Ectodermal cell (in vitro differentiated cells): Measurements from ENCODE around the gene COX4I2.
"Not testable (repeated sequence)": the region's sequence is repeated elsewhere in the genome, so short reads cannot be mapped to it uniquely, and the experiment has no call there.

ENCODE experiments used
- H3K27ac ChIP-seq: 2 replicates; pipeline ENCODE4 v1.7.0; 2013; ENCODE audit warnings: mild to moderate bottlenecking, low read depth, low read length; ENCODE audit not compliant: insufficient read depth, poor library complexity, severe bottlenecking
- H3K27me3 ChIP-seq: 2 replicates; pipeline ENCODE4 v1.7.0; 2013; ENCODE audit warnings: mild to moderate bottlenecking, low read length; ENCODE audit not compliant: insufficient read depth, control insufficient read depth, poor library complexity, severe bottlenecking
- H3K36me3 ChIP-seq: one replicate; pipeline ENCODE4 v1.7.0; 2013; ENCODE audit warnings: low read length; ENCODE audit not compliant: control insufficient read depth, insufficient read depth
- H3K4me1 ChIP-seq: one replicate; pipeline ENCODE4 v1.7.0; 2013; ENCODE audit warnings: low read length; ENCODE audit not compliant: control insufficient read depth, insufficient read depth
- H3K4me3 ChIP-seq: 2 replicates; pipeline ENCODE4 v1.7.0; 2013; ENCODE audit warnings: low read depth, low read length, control low read depth; ENCODE audit not compliant: insufficient read depth
- H3K9me3 ChIP-seq: 2 replicates; pipeline ENCODE4 v1.7.0; 2013; ENCODE audit warnings: mild to moderate bottlenecking, low read length, moderate library complexity; ENCODE audit not compliant: control insufficient read depth
- WGBS, 2 experiments: methylation state at CpG; one replicate each; pipeline ENCODE4 v1.1.7; 2013; ENCODE audit warnings: missing lambda C conversion rate in 2 of 2; 5-methylcytosine and 5-hydroxymethylcytosine counted together

Gene COX4I2

DNA sequence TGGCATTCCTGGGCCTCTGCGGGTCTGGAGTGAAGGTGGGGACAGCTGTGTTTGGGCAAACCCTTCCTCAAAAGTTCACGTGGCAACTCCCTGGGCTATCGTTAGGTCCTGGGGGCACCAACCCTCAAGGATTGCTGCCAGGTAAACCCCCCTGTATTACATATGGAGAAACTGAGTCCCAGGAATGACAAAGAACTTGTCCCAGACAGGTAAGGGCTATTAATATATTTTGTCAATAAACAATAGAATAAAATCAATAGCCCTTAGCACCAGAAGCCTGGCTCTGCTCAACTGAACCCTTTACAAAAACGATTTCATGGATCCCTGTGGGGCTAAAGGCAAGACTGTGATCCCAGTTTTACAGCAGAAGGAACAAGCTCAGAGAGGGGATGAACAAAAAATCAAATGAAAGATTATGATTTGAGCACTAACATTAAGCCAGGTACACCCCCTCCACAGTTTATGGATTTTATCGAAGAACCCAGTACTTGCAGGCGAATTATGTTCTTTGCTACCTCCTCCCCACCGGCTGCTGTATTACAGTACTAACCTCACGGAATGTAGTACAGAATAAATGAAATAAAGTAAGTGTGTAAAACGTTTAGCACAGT lies 30.0 kb upstream of the COX4I2 start:
- peak overlapping the region; percentile 29 for H3K27ac ChIP-seq
- WGBS, 2 experiments, result 65 to 74% methylated on average over 9 of the region's 9 CpGs
- no peaks in the 10 kb centered on the region for H3K9me3 ChIP-seq
- peak overlapping the region; percentile 81 for H3K4me3 ChIP-seq
- peaks cover 39% of the 10 kb centered on the region for H3K27me3 ChIP-seq
- H3K36me3 ChIP-seq, result no peaks in the 10 kb centered on the region
- H3K4me1 ChIP-seq, result peaks cover 21% of the 10 kb centered on the region

- peaks cover 39% of the 10 kb centered on the region for H3K27me3 ChIP-seq
- H3K4me1 ChIP-seq, result peaks cover 19% of the 10 kb centered on the region
- peak overlapping the region; percentile 81 for H3K4me3 ChIP-seq
- no peak overlapping the region for H3K27ac ChIP-seq
- H3K9me3 ChIP-seq, result no peaks in the 10 kb centered on the region
- H3K36me3 ChIP-seq, result no peaks in the 10 kb centered on the region
- WGBS, 2 experiments, result 15 to 17% methylated on average over 45 of the region's 45 CpGs
Measured at GRCh38 chr20:31608251-31608945, 29.3 kb upstream of the COX4I2 start.

DNA sequence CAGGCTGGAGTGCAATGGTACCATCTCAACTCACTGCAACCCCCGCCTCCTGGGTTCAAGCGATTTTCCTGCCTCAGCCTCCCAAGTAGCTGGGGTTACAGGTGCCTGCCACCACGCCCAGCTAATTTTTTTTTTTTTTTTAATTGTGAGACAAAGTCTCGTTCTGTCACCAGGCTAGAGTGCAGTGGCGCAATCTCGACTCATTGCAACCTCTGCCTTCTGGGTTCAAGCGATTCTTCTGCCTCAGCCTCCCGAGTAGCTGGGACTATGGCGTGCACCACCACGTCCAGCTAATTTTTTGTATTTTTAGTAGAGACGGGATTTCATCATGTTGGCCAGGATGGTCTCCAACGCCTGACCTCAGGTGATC lies 25.5 kb upstream of the COX4I2 start:
- H3K27me3 ChIP-seq, result peaks cover 19% of the 10 kb centered on the region
- H3K27ac ChIP-seq, H3K4me3 ChIP-seq, H3K36me3 ChIP-seq, H3K9me3 ChIP-seq: not testable (repeated sequence)
- peaks cover 13% of the 10 kb centered on the region for H3K4me1 ChIP-seq
- WGBS, 2 experiments, result 88 to 93% methylated on average over 12 of the region's 12 CpGs

- Histone ChIP-seq H3K9me3 (no peaks in the 10 kb centered on the region), H3K36me3 (no peaks in the 10 kb centered on the region), H3K4me3 (no peak overlapping the region), H3K27ac (no peak overlapping the region), H3K4me1 (no peaks in the 10 kb centered on the region), H3K27me3 (no peaks in the 10 kb centered on the region)
- 91 to 97% methylated on average over 8 of the region's 8 CpGs for WGBS, 2 experiments
Measured at GRCh38 chr20:31615416-31615815, 22.3 kb upstream of the COX4I2 start.

DNA sequence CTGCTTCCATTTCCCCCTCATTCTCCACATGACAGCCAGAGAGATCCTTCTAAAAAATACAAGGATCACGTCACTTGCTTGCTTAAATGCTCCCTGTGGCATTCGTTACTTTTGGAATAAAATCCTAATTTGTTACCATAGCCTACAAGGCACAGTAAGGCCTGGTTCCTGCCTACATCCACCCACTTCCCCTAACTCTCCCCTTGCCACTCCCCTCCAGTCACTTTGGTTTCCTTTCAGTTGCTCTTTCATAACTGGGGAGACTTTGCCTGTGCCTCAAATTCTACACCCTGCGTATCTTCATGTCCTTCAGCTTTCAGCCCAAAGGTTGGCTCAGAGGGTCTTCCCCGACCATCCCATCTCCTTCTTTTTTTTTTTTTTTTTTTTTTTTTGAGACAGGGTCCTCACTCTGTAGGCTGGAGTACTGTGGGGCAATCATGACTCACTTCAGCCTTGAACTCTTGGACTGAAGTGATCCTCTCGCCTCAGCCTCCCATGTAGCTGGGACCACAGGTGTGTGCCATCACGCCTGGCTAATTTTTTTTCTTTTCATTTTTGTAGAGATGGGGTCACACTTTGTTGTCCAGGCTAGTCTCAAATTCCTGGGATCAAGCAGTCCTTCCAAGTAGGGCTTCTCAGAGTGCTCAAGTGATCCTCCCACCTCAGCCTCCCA lies 20.1 kb upstream of the COX4I2 start:
- Histone ChIP-seq H3K27ac (no peak overlapping the region), H3K4me3 (no peak overlapping the region), H3K27me3 (no peaks in the 10 kb centered on the region), H3K4me1 (no peaks in the 10 kb centered on the region), H3K9me3 (no peaks in the 10 kb centered on the region), H3K36me3 (no peaks in the 10 kb centered on the region)
- 85 to 94% methylated on average over 5 to 6 of the region's 6 CpGs for WGBS, 2 experiments

- WGBS, 2 experiments, result 91 to 96% methylated on average over 3 of the region's 3 CpGs
- Histone ChIP-seq H3K4me3 (no peak overlapping the region), H3K4me1 (no peaks in the 10 kb centered on the region), H3K36me3 (no peaks in the 10 kb centered on the region), H3K9me3 (no peaks in the 10 kb centered on the region), H3K27me3 (no peaks in the 10 kb centered on the region), H3K27ac (no peak overlapping the region)
Measured at GRCh38 chr20:31620246-31620645, 17.5 kb upstream of the COX4I2 start.

- WGBS, 2 experiments, result 91 to 96% methylated on average over 5 to 6 of the region's 6 CpGs
- not testable (repeated sequence) for H3K4me3 ChIP-seq, H3K4me1 ChIP-seq, H3K27ac ChIP-seq, H3K9me3 ChIP-seq, H3K27me3 ChIP-seq, H3K36me3 ChIP-seq
Measured at GRCh38 chr20:31623123-31623505, 14.6 kb upstream of the COX4I2 start.

DNA sequence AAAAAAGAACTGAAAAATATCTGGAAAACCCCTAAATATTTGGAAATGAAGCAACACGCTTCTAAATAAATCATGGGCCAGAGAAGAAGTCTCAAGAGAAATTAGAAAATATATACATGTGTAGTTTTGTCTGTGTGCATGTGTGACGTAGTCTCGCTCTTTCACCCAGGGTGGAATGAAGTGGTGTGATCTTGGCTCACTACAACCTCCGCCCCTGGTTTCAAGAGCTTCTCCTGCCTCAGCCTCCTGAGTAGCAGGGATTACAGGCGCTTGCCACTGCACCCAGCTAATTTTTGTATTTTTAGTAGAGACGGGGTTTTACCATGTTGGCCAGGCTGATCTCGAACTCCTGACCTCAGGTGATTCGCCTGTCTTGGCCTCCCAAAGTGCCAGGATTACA lies 11.2 kb upstream of the COX4I2 start:
- not testable (repeated sequence) for H3K9me3 ChIP-seq, H3K4me1 ChIP-seq, H3K27ac ChIP-seq, H3K36me3 ChIP-seq, H3K27me3 ChIP-seq, H3K4me3 ChIP-seq
- 94 to 95% methylated on average over 8 of the region's 8 CpGs for WGBS, 2 experiments

- H3K9me3 ChIP-seq, H3K27ac ChIP-seq, H3K36me3 ChIP-seq, H3K4me3 ChIP-seq, H3K27me3 ChIP-seq, H3K4me1 ChIP-seq: not testable (repeated sequence)
- no CpG with 5 or more reads among the region's 2 CpGs for WGBS, 2 experiments
Measured at GRCh38 chr20:31628057-31628456, 9.7 kb upstream of the COX4I2 start.

DNA sequence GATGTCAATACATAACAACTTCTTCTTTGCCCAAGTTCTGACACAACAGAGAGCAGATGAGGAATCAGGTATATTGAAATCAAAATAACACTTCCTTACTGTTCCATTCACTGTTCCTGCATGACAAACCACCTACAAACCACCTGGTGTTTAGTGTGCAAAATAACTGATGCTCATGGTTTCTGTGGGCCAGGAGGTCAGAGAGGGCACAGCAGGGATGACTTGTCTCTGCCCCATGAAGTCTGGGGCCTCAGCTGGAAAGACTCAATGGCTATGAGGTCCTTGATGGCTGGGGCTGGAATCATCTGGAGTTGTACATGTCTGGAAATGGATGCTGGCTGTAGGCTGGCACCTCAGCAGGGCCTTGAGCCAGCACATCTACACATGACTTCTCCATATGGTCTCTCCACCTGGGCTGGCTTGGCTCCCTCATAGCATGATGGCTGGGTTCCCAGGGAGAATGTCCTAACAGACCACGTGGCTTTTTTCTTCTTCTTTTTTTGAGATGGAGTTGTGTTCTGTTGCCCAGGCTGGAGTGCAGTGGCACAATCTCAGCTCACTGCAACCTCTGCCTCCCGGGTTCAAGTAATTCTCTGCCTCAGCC lies 7.4 kb upstream of the COX4I2 start:
- no peak overlapping the region for H3K4me3 ChIP-seq
- H3K9me3 ChIP-seq, result no peaks in the 10 kb centered on the region
- H3K27ac ChIP-seq, result no peak overlapping the region
- H3K27me3 ChIP-seq, result no peaks in the 10 kb centered on the region
- no peaks in the 10 kb centered on the region for H3K4me1 ChIP-seq
- no peaks in the 10 kb centered on the region for H3K36me3 ChIP-seq
- WGBS, 2 experiments, result 77 to 91% methylated on average over 2 of the region's 2 CpGs
